Stimulated activated CD4-positive, alpha-beta T cell treated with anti-CD3 and anti-CD28 coated beads, Interleukin-1b, Interleukin-23, amount 100 ng/mL, for 1 hour (primary cell): ENCODE results near the gene POLR2E.
"Not testable (repeated sequence)": the region's sequence is repeated elsewhere in the genome, so short reads cannot be mapped to it uniquely, and the experiment has no call there.

ENCODE experiments used
- DNase-seq, 2 donors: peaks; one replicate each; pipeline ENCODE4 v3.0.0-alpha.2; 2020; ENCODE audit warnings: low read depth in 2 of 2

Gene POLR2E

DNA sequence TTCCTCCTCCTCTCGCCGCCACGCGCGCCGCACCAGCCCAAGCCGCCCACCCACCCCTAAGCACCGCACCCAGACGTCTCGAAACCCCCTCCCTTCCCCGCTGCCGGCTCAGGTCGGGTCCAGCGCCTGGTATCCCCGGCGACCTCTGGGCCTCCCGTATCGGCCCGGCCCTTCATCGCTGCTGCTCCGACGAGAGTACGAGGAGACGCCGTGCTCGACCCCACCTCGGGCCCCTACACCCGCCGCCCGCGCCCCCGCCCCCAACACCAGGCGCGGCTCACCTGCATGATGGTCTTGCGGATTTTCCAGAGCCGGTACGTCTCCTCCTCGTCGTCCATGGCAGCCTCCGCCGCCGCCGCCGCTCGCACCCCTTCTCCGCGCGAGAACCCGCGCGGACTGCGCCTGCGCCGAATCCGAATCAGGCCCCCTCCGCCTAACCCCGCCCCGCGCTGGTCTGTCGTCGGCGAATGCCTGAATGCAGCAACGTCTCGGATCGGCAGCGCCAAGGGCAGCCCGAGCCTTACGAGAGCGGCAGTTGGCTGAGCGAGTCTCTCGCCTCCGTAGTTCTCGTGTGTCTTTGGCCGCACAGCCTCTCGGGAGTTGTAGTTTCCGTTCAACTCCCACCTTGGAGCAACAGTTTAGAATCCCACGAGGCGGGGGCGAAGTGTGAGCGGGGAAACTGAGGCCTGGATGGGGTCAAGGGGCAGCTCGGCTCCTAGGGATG lies at the start of gene POLR2E:
Gene POLR2E, minus strand, starts transcription at position 398 of the 724 bp plus-strand sequence. Its CDS starts 60 bp downstream, at position 338.
- DNase-seq = peak; percentile 96 to 98

DNA sequence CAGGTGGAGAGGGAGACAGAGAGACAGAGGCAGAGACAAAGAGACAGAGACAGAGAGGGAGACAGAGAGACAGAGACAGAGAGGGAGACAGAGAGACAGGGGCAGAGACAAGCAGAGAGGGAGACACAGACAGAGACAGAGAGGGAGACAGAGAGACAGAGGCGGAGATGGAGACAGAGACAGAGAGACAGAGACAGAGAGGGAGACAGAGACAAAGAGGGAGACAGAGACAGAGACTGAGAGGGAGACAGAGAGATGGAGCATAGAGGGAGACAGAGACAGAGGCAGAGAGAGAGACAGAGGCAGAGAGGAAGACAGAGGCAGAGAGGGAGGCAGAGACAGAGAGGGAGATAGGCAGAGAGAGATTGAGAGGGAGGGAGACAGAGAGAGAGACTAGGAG lies 49.6 kb upstream of the POLR2E start:
- no peak for DNase-seq

DNA sequence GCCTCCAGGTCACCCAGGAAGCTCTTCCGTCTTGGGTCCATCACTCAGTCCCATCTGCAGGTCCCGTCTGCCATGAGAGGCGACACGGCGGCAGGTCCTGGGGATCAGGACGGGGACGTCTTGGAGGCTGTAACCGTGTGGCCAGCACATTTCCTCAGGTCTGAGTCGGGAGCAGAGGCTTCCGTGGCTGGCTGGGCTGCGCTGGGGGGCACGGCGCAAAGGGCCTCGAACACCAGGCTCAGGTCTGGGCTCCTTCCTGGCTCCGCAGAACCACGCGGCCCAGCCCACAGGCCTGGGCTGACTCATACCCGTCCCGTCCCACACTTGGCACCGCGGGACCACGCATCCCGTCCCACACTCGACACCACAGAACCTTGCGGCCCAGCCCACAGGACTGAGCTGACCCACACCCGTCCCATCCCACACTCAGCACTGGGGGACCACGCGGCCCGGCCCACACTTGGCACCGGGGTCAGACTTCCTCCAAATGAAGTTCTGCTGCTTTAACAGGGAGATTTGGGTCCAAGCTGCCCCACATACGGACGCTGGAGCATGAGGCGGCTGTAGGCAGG lies 48.7 kb upstream of the POLR2E start:
- no peak for DNase-seq

DNA sequence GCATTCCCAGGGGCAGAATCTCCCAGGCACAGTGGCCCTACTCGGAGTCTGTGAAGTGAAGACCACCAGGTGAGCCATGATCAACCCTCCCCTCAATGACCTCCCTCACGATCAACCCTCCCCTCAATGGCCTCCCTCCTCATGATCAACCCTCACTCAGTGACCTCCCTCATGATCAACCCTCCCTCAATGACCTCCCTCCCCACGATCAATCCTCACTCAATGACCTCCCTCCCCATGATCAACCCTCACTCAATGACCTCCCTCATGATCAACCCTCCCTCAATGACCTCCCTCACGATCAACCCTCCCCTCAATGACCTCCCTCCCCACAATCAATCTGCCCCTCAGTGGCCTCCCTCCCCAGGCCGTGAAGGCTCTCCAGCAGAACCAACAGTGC lies 46.8 kb upstream of the POLR2E start:
- DNase-seq = no peak

DNA sequence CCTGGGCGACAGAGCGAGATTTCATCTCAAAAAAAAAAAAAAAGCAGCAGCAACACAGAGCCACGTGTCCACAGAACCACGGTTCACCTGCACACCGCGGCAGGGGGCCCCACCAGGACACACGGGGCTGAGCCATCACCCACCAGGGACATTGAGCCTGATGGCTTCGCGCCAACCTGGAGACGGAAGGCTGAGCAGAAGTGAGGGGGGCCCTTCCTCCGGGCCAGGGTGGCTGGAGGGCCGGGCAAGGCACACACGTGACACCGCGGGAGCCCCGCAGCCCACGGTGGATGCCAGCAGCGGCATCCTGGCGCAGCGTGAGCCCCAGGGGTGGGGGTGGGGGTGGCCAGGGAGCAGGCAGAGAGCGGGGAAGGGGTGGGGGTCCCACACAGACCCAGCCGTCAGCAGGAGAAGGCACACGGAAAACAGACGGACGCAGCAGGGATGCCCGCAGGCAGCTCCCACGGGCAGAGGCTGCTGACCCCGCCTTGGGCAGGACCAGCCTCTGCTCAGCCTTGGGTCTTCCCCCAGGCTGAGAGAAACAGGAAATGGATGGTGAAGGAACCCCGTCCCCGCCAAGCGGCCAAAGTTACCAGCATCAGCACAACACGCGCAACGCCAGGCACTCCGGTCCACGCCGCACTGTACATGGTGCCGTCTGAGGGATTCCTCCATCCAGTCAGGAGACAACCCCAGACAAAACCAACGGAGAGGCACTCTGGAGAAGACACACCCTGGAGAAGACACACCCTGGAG lies 45.3 kb upstream of the POLR2E start:
- DNase-seq = no peak

DNA sequence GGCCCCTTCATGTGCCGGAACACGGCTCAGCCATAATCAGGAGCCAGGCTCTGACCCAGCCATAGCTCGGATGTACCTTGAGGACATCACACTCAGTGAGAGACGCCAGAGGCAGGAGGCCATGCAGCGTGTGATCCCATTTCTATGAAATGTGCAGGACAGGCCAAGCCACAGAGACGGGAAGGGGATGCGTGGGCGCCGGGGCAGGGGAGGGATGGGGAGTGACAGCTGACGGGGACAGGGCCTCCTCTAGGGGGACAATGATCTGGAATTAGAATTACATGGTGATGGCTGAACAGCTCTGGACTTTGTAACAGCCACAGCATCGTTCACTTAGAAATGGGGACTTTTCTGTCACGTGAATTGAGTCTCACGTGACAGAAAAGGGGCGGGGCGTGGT lies 44.0 kb upstream of the POLR2E start:
- DNase-seq = no peak

DNA sequence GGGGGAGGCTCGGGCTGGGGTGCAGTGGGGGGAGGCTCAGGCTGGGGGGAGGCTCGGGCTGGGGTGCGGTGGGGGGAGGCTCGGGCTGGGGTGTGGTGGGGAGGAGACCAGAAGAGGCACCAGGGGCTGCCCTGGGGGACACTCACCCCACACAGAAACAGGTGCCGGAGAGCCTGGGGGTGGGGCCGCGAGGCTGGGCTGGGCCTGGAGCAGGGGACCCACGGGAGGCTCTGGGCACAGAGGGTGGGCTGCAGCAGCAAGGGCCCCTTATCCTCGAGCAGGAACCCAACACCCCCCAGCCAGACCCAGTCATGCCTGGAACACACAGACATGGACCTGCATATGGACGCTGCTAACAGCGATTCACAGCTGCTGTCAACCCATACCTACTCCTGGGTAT lies 42.9 kb upstream of the POLR2E start:
- DNase-seq = no peak

DNA sequence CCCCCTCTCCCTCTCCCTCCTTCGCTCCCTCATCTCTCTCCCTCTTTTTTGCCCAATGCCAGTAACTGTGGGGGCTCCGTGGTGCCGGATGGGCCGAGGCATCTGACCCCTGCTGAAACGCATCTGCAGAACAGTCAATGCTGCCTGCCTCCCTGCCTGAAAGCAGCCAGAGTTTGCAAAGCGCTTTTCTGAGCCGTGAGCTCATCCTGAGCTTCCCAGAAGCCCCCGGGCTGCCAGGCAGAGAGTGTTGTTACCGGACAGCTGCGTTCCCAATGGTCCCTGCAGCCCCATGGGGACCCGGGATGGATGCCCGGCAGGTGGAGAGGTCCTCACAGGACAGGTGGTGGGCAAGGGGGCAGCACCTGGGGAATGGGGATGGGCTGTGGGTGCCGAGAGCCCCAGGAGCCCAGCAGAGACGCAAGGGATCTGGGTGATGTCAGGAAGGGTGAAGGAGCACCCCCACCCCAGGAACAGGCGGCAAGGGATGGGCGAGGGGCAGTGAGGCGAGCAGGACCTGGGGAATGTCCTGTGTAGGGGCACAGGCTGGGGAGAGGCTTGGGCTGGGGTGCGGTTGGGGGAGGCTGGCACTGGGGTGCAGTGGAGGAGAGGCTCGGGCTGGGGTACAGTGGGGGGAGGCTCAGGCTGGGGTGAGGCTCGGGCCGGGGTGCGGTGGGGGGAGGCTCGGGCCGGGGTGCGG lies 41.6 kb upstream of the POLR2E start:
- no peak for DNase-seq

DNA sequence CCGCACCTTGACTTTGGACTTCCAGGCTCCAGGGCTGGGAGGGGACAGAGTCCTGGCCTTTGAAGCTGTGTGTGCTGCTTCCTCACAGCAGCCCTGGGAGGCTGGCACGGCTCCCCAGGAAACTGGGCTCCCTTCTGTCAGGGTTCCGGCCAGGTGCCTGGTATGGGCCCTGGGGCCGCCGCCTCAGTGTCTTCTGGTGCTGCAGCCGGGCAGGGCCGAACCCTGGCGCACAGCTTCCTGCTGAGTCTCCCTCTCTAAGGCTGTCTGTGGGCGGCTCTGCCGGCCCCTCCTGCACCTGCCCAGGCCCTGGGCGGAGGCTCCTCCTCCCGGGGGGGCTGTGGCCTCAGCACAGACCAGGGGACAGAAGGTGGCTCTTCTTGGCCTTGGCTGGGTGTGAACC lies 41.0 kb upstream of the POLR2E start:
- DNase-seq = no peak

DNA sequence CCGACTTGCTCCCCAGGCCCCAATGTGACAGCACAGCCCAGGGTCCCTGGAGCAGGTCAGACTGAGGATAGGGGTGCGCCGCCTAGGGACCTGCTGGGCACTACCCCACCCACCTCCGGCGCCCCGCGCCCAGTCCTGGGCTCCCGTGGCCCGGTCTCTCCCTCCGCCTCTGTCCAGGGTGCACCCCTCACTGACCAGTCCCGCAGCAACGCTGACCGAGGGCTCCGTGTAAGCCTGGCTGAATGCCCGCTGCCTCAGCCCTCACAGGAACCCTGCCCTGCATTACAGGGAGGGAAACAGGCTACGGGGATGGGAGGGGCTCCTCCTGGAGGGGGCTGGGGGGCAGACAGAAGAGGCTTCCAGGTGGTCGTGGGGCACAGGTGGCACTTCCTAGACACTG lies 40.3 kb upstream of the POLR2E start:
- no peak for DNase-seq

DNA sequence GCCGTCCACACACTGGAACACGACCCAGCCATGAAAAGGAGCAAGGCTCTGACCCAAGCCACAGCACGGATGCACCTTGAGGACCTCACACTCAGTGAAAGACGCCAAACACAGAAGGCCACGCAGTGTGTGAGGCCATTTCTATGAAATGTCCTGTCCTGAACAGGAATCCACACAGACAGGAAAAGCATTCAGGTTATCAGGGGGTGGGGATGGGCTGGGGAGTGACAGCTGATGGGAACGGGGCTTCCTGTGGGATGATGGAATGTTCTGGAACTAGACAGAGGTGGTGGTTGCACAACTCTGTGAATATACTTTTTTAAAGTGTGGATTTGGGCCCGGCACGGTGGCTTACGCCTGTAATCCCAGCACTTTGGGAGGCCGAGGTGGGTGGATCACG lies 39.3 kb upstream of the POLR2E start:
- DNase-seq = no peak

DNA sequence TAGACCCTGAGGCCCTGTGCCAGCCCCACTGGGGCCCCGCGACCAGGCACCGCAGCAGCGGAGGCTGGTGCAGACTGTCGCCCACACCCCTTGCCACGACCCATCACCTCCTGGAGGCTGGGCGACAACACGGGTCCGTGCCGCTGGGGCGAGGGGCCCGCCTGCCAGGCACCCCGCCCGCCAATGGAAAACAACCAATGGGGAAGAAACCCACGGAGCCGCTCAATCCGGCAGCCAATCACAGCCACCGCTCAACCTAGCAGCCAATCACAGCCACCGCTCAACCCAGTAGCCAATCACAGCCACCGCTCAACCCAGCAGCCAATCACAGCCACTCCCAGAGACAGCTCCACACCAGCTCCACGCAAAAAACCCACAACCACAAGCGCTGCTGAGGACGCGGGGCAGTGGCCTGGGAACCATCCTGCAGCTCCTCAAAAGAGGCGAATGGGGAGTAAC lies 38.3 kb upstream of the POLR2E start:
- peak; percentile 35 to 58 for DNase-seq

DNA sequence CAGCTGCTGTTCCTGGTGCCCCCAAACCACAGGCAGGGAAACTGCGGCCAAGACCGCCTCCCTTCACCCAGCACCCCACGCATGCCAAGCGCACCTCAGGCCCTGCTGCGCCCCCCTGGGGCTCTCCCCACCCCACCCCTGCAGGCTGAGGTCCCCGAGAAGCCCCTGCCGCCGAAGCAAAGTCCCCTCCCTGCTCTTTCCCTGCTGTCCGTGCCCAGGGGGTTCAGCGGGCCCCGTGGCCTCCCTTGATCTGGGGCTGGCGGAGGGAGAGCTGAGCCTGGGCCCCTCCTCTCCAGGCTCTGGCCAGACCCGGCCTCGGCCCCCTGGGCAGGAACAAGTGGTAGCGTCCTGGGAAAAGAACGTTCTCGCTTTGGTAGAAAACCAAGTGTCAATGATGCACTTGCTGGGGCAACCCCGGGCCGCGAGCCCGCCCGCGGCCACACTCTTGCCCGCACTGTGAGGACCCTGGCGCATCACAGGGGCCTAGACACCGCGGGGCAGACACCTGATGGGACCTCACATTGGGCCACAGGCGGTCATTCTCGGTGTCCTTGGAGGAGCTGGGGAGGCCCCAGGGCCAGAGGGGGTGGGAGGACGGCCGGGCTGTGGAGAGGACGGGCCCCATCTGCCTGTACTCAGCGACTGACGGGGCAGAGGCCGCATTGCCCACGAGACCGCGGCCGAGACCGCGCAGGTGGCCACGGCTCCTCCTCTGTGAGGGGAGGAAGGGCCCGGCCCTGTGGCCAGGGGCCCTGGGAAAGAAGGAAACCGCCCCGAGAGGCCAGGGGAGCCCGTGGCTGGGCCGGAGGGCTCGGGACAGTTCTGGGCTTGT lies 37.6 kb upstream of the POLR2E start:
- DNase-seq = no peak

DNA sequence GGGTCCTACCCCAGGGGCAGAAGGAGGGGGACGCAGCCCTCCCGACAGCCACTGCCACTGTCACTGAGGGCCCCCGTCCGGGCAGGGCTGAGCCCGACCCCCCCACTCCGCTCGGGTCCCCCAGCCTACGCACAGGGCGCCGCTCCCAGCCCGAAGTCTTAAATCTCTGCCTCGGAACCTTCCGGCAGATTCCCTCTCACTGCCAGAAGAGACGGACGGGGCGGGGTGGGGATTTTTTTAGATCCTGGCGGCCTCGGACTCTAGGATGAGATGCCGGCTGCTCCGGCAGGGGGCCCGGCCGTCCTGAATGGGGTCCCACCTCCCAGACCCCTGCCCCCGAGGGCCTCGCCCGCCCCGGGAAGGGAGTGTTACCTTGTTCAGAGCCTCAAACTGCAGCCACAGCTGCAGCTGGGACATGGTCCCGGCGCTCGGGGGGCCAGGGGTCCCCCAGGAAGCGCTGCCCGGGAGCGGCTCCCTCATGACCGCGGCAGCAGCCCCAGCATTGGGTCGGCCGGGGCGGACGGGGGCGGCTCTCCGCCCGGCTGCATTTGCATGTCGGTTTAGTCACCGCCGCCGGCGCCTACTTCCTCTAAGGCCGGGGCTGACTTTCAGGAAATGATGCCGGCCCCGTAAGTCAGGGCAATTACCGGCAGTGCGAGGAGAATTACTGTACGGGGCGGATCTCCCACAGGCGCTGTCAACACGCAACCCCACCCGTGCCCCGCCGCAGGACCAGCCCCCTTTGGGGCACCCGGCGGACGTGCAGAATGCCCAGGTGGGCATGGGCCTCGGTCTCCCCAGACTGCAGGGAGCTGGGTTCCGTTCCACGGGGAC lies 36.8 kb upstream of the POLR2E start:
- peak; percentile 64 to 71 for DNase-seq

DNA sequence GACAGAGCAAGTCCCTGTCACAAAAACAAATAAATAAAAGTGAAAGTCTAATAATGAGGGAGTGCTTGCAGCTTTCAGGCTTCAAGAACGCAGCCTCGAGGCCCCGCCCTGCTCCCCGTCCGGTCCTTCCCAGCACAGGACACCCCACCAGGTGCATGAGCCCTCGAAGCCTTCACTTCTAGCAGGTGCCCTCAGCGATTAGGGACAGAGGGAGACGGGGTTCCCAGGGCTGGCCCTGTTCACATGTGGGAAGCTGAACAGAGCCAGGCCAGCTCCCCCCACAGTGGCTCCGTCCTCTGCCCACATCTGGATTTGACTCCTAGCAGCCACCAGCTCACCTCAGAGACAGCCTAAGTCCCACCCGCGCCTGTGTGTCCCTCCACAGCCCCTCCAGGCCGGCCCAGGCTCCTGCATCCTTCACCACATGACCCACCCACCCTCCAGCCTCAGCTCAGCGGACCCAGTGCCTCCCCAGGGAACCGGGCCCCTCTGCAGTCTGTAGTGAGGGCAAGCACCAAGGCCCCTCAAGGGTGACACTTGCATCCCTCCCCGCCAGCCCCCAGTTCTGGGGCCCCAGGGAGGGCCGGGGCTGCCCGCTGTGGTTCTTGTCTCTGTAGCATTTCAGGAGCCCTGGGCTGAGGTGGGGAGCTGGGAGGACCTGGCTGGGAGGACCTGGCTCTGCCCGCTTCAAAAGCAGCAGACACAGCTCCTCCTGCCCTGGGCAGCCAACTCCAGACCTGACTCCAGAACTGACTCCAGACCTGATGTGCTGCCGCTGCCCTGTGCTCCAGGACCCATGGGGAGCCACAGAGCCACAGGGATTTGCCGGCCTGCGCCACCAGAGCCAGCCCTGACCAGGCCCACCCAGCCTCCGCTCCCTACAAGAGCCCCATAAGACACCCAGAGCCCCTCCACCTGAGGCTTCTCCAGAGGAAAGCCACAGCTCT lies 35.9 kb upstream of the POLR2E start:
- DNase-seq = no peak

DNA sequence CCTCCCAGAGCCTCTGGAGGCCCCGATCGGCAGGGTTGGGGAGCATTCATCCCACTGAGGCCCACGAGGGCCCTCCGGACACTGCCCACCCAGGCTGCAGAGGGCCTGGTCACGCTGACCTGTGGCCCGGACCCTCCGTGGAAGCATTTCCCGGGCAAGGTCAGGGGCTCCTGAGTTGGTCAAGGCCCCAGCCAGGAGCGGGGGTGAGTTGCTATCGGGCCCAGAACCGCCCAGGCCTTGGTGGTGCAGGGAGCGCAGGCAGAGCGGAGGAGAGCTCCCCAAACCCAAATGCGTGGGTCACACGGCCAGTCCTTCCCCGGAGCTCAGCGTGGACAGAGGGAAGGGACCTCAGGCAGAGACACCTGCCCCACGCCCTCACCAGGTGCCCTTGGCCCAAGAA lies 34.4 kb upstream of the POLR2E start:
- DNase-seq = no peak

DNA sequence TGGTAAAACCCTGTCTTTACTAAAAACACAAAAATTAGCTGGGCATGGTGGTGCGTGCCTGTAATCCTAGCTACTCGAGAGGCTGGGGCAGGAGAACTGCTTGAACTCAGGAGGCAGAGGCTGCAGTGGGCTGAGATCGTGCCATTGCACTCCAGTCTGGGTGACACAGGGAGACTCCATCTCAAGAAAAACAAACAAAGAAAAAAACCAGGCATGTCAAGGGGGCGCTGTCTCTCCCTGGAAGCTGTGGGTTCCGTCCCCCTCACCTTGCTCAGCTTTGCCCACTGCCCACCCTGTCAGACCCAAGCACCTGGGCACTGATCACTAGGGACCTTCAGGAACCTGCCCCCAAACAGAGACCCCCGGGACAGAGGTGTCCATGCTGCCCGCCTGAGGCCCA lies 33.9 kb upstream of the POLR2E start:
- DNase-seq = not testable (repeated sequence)

DNA sequence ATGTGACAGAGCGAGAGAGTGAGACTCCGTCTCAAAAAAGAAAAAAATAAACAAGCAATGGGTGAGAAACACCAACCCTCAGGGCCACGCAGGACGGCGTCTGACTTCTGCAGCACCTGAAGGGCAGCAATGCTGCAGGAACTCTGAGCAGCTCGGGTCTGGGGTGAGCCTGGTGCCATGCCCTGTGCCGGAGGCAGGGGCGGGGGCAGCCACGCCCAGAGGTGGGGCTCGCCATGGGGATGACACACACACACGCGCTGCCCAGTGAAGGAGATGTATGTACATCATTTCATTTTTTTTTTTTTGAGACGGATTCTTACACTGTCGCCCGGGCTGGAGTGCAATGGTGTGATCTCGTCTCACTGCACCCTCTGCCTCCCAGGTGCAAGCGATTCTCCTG lies 32.9 kb upstream of the POLR2E start:
- no peak for DNase-seq

DNA sequence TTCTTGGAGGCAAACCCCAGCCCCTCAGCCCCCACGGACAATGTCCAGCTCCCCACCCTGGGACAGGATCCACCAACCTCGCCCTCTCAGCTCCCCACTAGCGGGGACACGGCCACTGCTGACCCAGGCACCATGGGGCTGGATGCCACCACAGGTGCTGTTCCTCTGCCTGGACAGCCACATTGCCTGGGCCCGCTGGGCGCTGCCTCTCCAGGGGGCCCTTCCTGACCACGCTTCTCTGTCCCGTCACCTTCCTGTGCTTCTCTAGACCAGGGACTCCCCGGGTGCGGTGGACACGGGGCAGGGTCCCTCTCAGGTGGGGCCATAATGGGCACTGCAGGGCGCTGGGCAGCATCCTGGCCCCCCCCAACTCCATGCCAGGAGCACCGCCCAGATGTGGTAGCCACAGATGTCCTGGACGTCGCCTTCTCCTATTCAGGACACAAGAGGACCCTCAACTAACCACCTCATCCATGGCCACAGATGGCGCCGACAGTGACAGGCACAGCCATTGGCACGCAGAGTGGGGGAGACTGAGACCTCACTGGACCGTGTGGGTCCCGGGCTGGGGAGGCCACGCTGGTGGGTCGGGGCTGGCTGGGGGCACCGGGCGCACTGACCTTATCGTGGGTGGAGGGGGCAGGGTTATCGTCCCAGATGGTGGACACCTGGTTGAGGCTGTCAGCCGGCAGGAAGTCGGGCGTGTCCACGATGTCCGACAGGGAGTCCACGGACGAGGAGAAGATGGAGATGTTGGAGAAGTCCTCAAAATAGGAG lies 32.0 kb upstream of the POLR2E start:
- no peak for DNase-seq
